A549 (cell line): Measurements from ENCODE around the gene BTK. TPM values are rescaled to one million over a fixed set of nuclear protein-coding genes. Genes with fewer than 3 reads are reported as not detected.

Experiments
- ATAC-seq, 2 experiments: fragments of 200-7000 bp in 1 of 2; fragments of >200 bp in 1 of 2; cut with Nextera tagmentation in 1 of 2; cut with Tn5 transposase in 1 of 2; 3 replicates each; pipeline versions ENCODE4 v1.8.0 to v1.9.1; 2018 to 2020; ENCODE audit warnings: mild to moderate bottlenecking in 1 of 2, moderate library complexity in 1 of 2
- CTCF ChIA-PET: fragments of 300-600 bp; sonication (Branson Sonifier 250); formaldehyde crosslinking; extraction: SDS; loops from one replicate; lab custom pipeline; 2021; ENCODE audit warnings: antibody characterized with exemption, inconsistent platforms; lab: Yijun Ruan, JAX
- POLR2A ChIA-PET: fragments of 350-600 bp; formaldehyde crosslinking; extraction: SDS; loops from one replicate; lab custom pipeline; 2021; ENCODE audit warnings: antibody characterized with exemption, inconsistent platforms; lab: Yijun Ruan, JAX
- DNase-seq, 2 experiments: peaks; one replicate each; pipeline versions ENCODE4 v3.0.0 to v3.0.0-alpha.2; 2011 to 2016; ENCODE audit warnings: low read depth in 1 of 2, low spot score in 1 of 2
- FAIRE-seq: peaks from 2 replicates; lab custom pipeline; 2011; peaks lifted over from hg19 to GRCh38; lab: Jason Lieb, UNC
- H3K27ac ChIP-seq, 2 experiments: fragments of >200 bp; sonication (Bioruptor Twin); formaldehyde crosslinking; 3 replicates each; pipeline ENCODE4 v1.5.1; 2016 to 2017
- H3K4me1 ChIP-seq: fragments of >200 bp; sonication (Bioruptor Twin); formaldehyde crosslinking; 3 replicates; pipeline ENCODE4 v1.6.1; 2016
- H3K4me2 ChIP-seq: fragments of >200 bp; sonication (Bioruptor Twin); formaldehyde crosslinking; 3 replicates; pipeline ENCODE4 v1.6.1; 2016
- H3K4me3 ChIP-seq: fragments of >200 bp; sonication (Bioruptor Twin); formaldehyde crosslinking; 3 replicates; pipeline ENCODE4 v1.5.1; 2016
- H3K9me3 ChIP-seq: fragments of >200 bp; sonication (Bioruptor Twin); formaldehyde crosslinking; 3 replicates; pipeline ENCODE4 v1.6.1; 2016
- BCL3 ChIP-seq: fragments of >200 bp; sonication (Bioruptor Twin); formaldehyde crosslinking; IDR thresholded peaks from 3 replicates; pipeline ENCODE4 v1.6.1; 2016
- BHLHE40 ChIP-seq: IDR thresholded peaks from 2 replicates; pipeline ENCODE4 v1.6.1; 2012; ENCODE audit warnings: low read depth, low read length, inconsistent platforms
- CHD2 ChIP-seq: fragments of 150-350 bp; IDR thresholded peaks from 2 replicates; pipeline ENCODE4 v1.6.1; 2014; ENCODE audit warnings: low read length; ENCODE audit not compliant: partially characterized antibody
- E2F6 ChIP-seq: IDR thresholded peaks from 2 replicates; pipeline ENCODE4 v1.6.1; 2012; ENCODE audit warnings: low read depth, borderline replicate concordance
- FOSB ChIP-seq: fragments of 250-450 bp; sonication (Bioruptor Pico); IDR thresholded peaks from 2 replicates; pipeline ENCODE4 v1.5.0; 2020; ENCODE audit warnings: mild to moderate bottlenecking, moderate library complexity
- GATA3 ChIP-seq: IDR thresholded peaks from 2 replicates; pipeline ENCODE4 v1.6.1; 2012; ENCODE audit warnings: borderline replicate concordance
- KDM1A ChIP-seq: fragments of 200-600 bp; sonication (generic); IDR thresholded peaks from 2 replicates; pipeline ENCODE4 v1.6.1; 2016; ENCODE audit warnings: low read depth, mild to moderate bottlenecking
- NFE2L2 ChIP-seq: fragments of 150-350 bp; conservative IDR thresholded peaks from 2 replicates; pipeline ENCODE4 v1.6.1; 2014; ENCODE audit warnings: low read length
- PBX3 ChIP-seq: IDR thresholded peaks from 2 replicates; pipeline ENCODE4 v1.6.1; 2012
- PHF8 ChIP-seq: fragments of 200-600 bp; sonication (generic); IDR thresholded peaks from 2 replicates; pipeline ENCODE4 v1.6.1; 2016; ENCODE audit warnings: low read depth, mild to moderate bottlenecking, antibody characterized with exemption, moderate library complexity, borderline replicate concordance
- POLR2AphosphoS2 ChIP-seq: conservative IDR thresholded peaks from 2 replicates; pipeline ENCODE4 v1.6.1; 2012; ENCODE audit warnings: low read length, improper control_type of control experiment, inconsistent platforms
- RAD21 ChIP-seq, 2 experiments: fragments of >200 bp in 1 of 2; sonication (Bioruptor Twin) in 1 of 2; formaldehyde crosslinking in 1 of 2; IDR thresholded peaks in 1 of 2; conservative IDR thresholded peaks in 1 of 2; 2 replicates in 1 of 2; 3 replicates in 1 of 2; pipeline ENCODE4 v1.6.1; 2012 to 2018; ENCODE audit warnings: inconsistent platforms in 1 of 2
- RARB ChIP-seq: fragments of 250-450 bp; sonication (Bioruptor Pico); IDR thresholded peaks from 2 replicates; pipeline ENCODE4 v1.8.0; 2021; ENCODE audit warnings: mild to moderate bottlenecking, moderate library complexity
- RCOR1 ChIP-seq: fragments of 150-350 bp; IDR thresholded peaks from 2 replicates; pipeline ENCODE4 v1.6.1; 2014; ENCODE audit warnings: antibody characterized with exemption, low read length, low read depth
- WGBS: methylation state at CpG from one replicate; pipeline ENCODE4 v1.1.6; 2017; ENCODE audit errors: missing lambda C conversion rate; 5-methylcytosine and 5-hydroxymethylcytosine counted together
- polyA plus RNA-seq, 4 experiments: library from polyadenylated mRNA; depleted of rRNA in 3 of 4; stranded (reverse); fragments of >200 nt; fragmentation: RNase III in 1 of 4; extraction: RNeasy Plus Mini Kit Qiagen cat#74134 plus additional on column Dnase treatment in 1 of 4; gene quantifications; 2 replicates in 3 of 4; 3 replicates in 1 of 4; pipeline ENCODE4 v1.2.3, GENCODE V29; 2011 to 2017

Gene BTK
- polyA plus RNA-seq, 2 of the 4 experiments (the other 2 are of a cell fraction): 0.18 to 0.26 TPM

- no peak overlapping the region for H3K27ac ChIP-seq
- H3K9me3 ChIP-seq: no peaks in the 10 kb centered on the region
- peak overlapping the region; percentile 97 for H3K4me2 ChIP-seq
- H3K4me3 ChIP-seq: no peak overlapping the region
- peaks cover 21% of the 10 kb centered on the region; the same call in 2 of the 3 replicates for H3K4me1 ChIP-seq
- FAIRE-seq (no peak), ATAC-seq (no peak), DNase-seq (no peak)
- TF ChIP-seq BHLHE40: no peak
- POLR2A ChIA-PET: no interaction called here
- CTCF ChIA-PET: no interaction called here
- WGBS: 76% methylated on average over 7 of the region's 7 CpGs
These were observed 24.5 kb upstream of the BTK start for GRCh38 chrX:101410461-101410860.

GRCh38 chrX:101409043-101409442 lies 23.1 kb upstream of the BTK start:
- Histone ChIP-seq H3K4me1 (peaks cover 17% of the 10 kb centered on the region; the same call in 2 of the 3 replicates), H3K27ac (peak overlapping the region; percentile 88 to 94), H3K4me3 (peak overlapping the region; percentile 76), H3K9me3 (no peaks in the 10 kb centered on the region)
- WGBS: 6% methylated on average over 6 of the region's 6 CpGs
- no peak for DNase-seq
- FAIRE-seq: no peak
- ATAC-seq: no peak
- CTCF ChIA-PET: interaction anchor here (0.6 kb wide), 1 partner anchor 828 kb away, joined by 3 read pairs; no protein-coding TSS in a partner anchor
- POLR2A ChIA-PET: interaction anchor here (0.6 kb wide), 1 partner anchor 19 kb away, joined by 4 read pairs; no protein-coding TSS in a partner anchor
- TF ChIP-seq RAD21 (conservative IDR thresholded peaks at IDR 0.05 in 1 of 2, IDR thresholded peaks at IDR 0.05 in 1 of 2) (no peak), CHD2 (no peak), POLR2AphosphoS2 (no peak), BCL3 (no peak), GATA3 (no peak), FOSB (no peak), NFE2L2 (no peak), RARB (CRISPR knock-in tag) (no peak), KDM1A (no peak), RCOR1 (no peak), E2F6 (no peak), PBX3 (no peak)
- TF ChIP-seq, all 56 proteins: peak for 0
- H3K4me2 ChIP-seq: peak overlapping the region; percentile 97

- H3K9me3 ChIP-seq: no peaks in the 10 kb centered on the region
- 3% methylated on average over 8 of the region's 8 CpGs for WGBS
- POLR2A ChIA-PET: no interaction called here
- DNase-seq: no peak
- H3K4me1 ChIP-seq: peaks cover 17% of the 10 kb centered on the region; the same call in 2 of the 3 replicates
- CTCF ChIA-PET: no interaction called here
- no peak for FAIRE-seq
- peak; percentile 43 to 47; a peak in 4 of 6 replicates for ATAC-seq
- TF ChIP-seq PHF8: peak; percentile 79; the same call in 1 of the 2 replicates
- TF ChIP-seq PBX3: no peak
- H3K4me3 ChIP-seq: peak overlapping the region; percentile 76
- peak overlapping the region; percentile 88 to 94 for H3K27ac ChIP-seq
- peak overlapping the region; percentile 97 for H3K4me2 ChIP-seq
These were observed 22.5 kb upstream of the BTK start for GRCh38 chrX:101408532-101408841.
